H1 (cell line): Measurements from ENCODE around the gene TCERG1L. TPM values are rescaled to one million over a fixed set of nuclear protein-coding genes. Genes with fewer than 3 reads are reported as not detected.

Experiments
- CTCF ChIA-PET: fragments of 300-600 bp; sonication (Branson Sonifier 250); formaldehyde crosslinking; loops from one replicate; lab custom pipeline; 2021; ENCODE audit not compliant: partially characterized antibody; lab: Charles Lee
- POLR2A ChIA-PET: fragments of 300-600 bp; sonication (Branson Sonifier 250); formaldehyde crosslinking; loops from one replicate; lab custom pipeline; 2021; ENCODE audit warnings: inconsistent platforms; ENCODE audit not compliant: partially characterized antibody; lab: Charles Lee
- DNase-seq, 2 experiments: peaks; one replicate each; pipeline versions ENCODE4 v3.0.0 to v3.0.0-alpha.2; 2010 to 2022; ENCODE audit warnings: low spot score in 2 of 2, low read depth in 1 of 2, mixed read lengths in 1 of 2
- FAIRE-seq: peaks from 2 replicates; lab custom pipeline; 2011; peaks lifted over from hg19 to GRCh38; lab: Jason Lieb, UNC
- H2AFZ ChIP-seq: 2 replicates; pipeline ENCODE4 v1.8.1; 2012; ENCODE audit warnings: low read length, inconsistent platforms
- H2AK5ac ChIP-seq: 2 replicates; pipeline ENCODE4 v1.6.1; 2013; ENCODE audit warnings: low read depth, low read length
- H2BK120ac ChIP-seq: replicated peaks from 2 replicates; pipeline ENCODE3; 2013; ENCODE audit warnings: low read depth, low read length, inconsistent platforms
- H2BK12ac ChIP-seq: 2 replicates; pipeline ENCODE4 v1.6.1; 2013; ENCODE audit warnings: low read depth, low read length
- H2BK15ac ChIP-seq: 2 replicates; pipeline ENCODE4 v1.6.1; 2013; ENCODE audit warnings: low read length
- H2BK20ac ChIP-seq: 2 replicates; pipeline ENCODE4 v1.6.1; 2013; ENCODE audit warnings: low read length
- H2BK5ac ChIP-seq: 2 replicates; pipeline ENCODE4 v1.6.1; 2013; ENCODE audit warnings: low read depth, low read length
- H3K14ac ChIP-seq: 2 replicates; pipeline ENCODE4 v1.6.1; 2013; ENCODE audit warnings: inconsistent platforms; ENCODE audit not compliant: insufficient read length
- H3K18ac ChIP-seq: 2 replicates; pipeline ENCODE4 v1.6.1; 2013; ENCODE audit warnings: low read length; ENCODE audit errors: extremely low read depth
- H3K23ac ChIP-seq: 2 replicates; pipeline ENCODE4 v1.6.1; 2013; ENCODE audit warnings: inconsistent platforms; ENCODE audit not compliant: insufficient read length
- H3K23me2 ChIP-seq: 2 replicates; pipeline ENCODE4 v1.6.1; 2013; ENCODE audit warnings: low read depth, low read length
- H3K27ac ChIP-seq: 2 replicates; pipeline ENCODE4 v1.6.1; 2011; ENCODE audit warnings: low read depth, low read length, inconsistent platforms
- H3K27me3 ChIP-seq, 4 experiments: replicated peaks in 1 of 4; 1 replicate in 1 of 4; 2 replicates in 3 of 4; pipeline versions ENCODE4 v1.6.1 to v1.8.1; 2011 to 2013; ENCODE audit warnings: low read length in 3 of 4, mild to moderate bottlenecking in 3 of 4, inconsistent platforms in 2 of 4, mixed read lengths in 2 of 4, moderate library complexity in 1 of 4; ENCODE audit not compliant: control insufficient read depth in 3 of 4, insufficient read depth in 3 of 4; ENCODE audit errors: extremely low read depth in 1 of 4
- H3K36me3 ChIP-seq, 4 experiments: 2 replicates each; pipeline versions ENCODE4 v1.6.1 to v1.8.1; 2011 to 2013; ENCODE audit warnings: mild to moderate bottlenecking in 4 of 4, low read length in 3 of 4, moderate library complexity in 2 of 4, control low read depth in 1 of 4, inconsistent platforms in 1 of 4; ENCODE audit not compliant: insufficient read depth in 4 of 4, control insufficient read depth in 2 of 4
- H3K4ac ChIP-seq: replicated peaks from 2 replicates; pipeline ENCODE3; 2013; ENCODE audit warnings: low read length, low read depth, mixed read lengths, inconsistent platforms; ENCODE audit not compliant: insufficient read length
- H3K4me1 ChIP-seq, 4 experiments: replicated peaks in 1 of 4; 1 replicate in 1 of 4; 2 replicates in 3 of 4; pipeline versions ENCODE4 v1.6.1 to v1.8.1; 2011 to 2013; ENCODE audit warnings: low read length in 3 of 4, inconsistent platforms in 2 of 4, mixed read lengths in 1 of 4; ENCODE audit not compliant: insufficient read depth in 4 of 4, control insufficient read depth in 3 of 4
- H3K4me2 ChIP-seq, 2 experiments: 2 replicates each; pipeline versions ENCODE4 v1.6.1 to v1.8.1; 2011 to 2013; ENCODE audit warnings: low read depth in 2 of 2, low read length in 2 of 2, control low read depth in 1 of 2, inconsistent platforms in 1 of 2, mild to moderate bottlenecking in 1 of 2; ENCODE audit not compliant: insufficient read depth in 1 of 2
- H3K4me3 ChIP-seq, 4 experiments: fragments of 200-600, 300-600 bp in 1 of 4; sonication (generic), shearing (Covaris generic), sonication (Bioruptor Twin) in 1 of 4; 2 replicates each; pipeline versions ENCODE4 v1.5.1 to v1.8.1; 2011 to 2016; ENCODE audit warnings: low read length in 4 of 4, low read depth in 3 of 4, control low read depth in 2 of 4, inconsistent platforms in 2 of 4, mild to moderate bottlenecking in 2 of 4, mixed read lengths in 1 of 4, moderate library complexity in 1 of 4; ENCODE audit not compliant: insufficient read depth in 2 of 4; ENCODE audit errors: extremely low read depth in 1 of 4
- H3K56ac ChIP-seq: replicated peaks from 2 replicates; pipeline ENCODE3; 2013; ENCODE audit warnings: low read depth, mild to moderate bottlenecking, mixed read lengths, low read length, inconsistent platforms; ENCODE audit not compliant: insufficient read length
- H3K79me1 ChIP-seq: 2 replicates; pipeline ENCODE4 v1.6.1; 2013; ENCODE audit warnings: low read depth, low read length, control low read depth
- H3K79me2 ChIP-seq, 2 experiments: 2 replicates each; pipeline versions ENCODE4 v1.6.1 to v1.8.1; 2012 to 2013; ENCODE audit warnings: low read length in 2 of 2, mild to moderate bottlenecking in 2 of 2, inconsistent platforms in 1 of 2; ENCODE audit not compliant: insufficient read depth in 2 of 2, control insufficient read depth in 1 of 2
- H3K9ac ChIP-seq, 4 experiments: replicated peaks in 1 of 4; 1 replicate in 1 of 4; 2 replicates in 3 of 4; pipeline versions ENCODE4 v1.6.1 to v1.8.1; 2011 to 2013; ENCODE audit warnings: low read depth in 3 of 4, low read length in 3 of 4, control low read depth in 2 of 4, mild to moderate bottlenecking in 2 of 4, moderate library complexity in 2 of 4, inconsistent platforms in 1 of 4; ENCODE audit errors: extremely low read depth in 1 of 4
- H3K9me3 ChIP-seq, 2 experiments: 2 replicates each; pipeline versions ENCODE4 v1.6.1 to v1.8.1; 2012 to 2013; ENCODE audit warnings: mild to moderate bottlenecking in 2 of 2, moderate library complexity in 2 of 2, control low read depth in 1 of 2, inconsistent platforms in 1 of 2, low read depth in 1 of 2, low read length in 1 of 2, mixed read lengths in 1 of 2; ENCODE audit not compliant: insufficient read depth in 2 of 2
- H4K20me1 ChIP-seq, 2 experiments: replicated peaks in 1 of 2; 2 replicates each; pipeline versions ENCODE3 to v1.8.1; 2011 to 2013; ENCODE audit warnings: inconsistent platforms in 2 of 2, low read length in 2 of 2, mild to moderate bottlenecking in 1 of 2; ENCODE audit not compliant: insufficient read depth in 2 of 2, control insufficient read depth in 1 of 2
- H4K5ac ChIP-seq: 2 replicates; pipeline ENCODE4 v1.6.1; 2013; ENCODE audit warnings: low read length, low read depth, mixed read lengths, inconsistent platforms; ENCODE audit not compliant: insufficient read length
- H4K8ac ChIP-seq: 2 replicates; pipeline ENCODE4 v1.8.0; 2013; ENCODE audit warnings: mild to moderate bottlenecking, moderate library complexity, low read length, inconsistent platforms; ENCODE audit not compliant: insufficient read depth; ENCODE audit errors: extremely low read depth
- H4K91ac ChIP-seq: replicated peaks from 2 replicates; pipeline ENCODE3; 2013; ENCODE audit warnings: low read length, mixed read lengths, inconsistent platforms; ENCODE audit not compliant: insufficient read length
- BACH1 ChIP-seq: IDR thresholded peaks from 2 replicates; pipeline ENCODE4 v1.6.1; 2012; ENCODE audit warnings: low read length, improper control_type of control experiment
- MAFK ChIP-seq: IDR thresholded peaks from 2 replicates; pipeline ENCODE4 v1.6.1; 2012; ENCODE audit warnings: low read depth, mild to moderate bottlenecking, improper control_type of control experiment, low read length
- TAF7 ChIP-seq: optimal IDR thresholded peaks from 2 replicates; pipeline ENCODE3; 2011; ENCODE audit warnings: low read depth, mild to moderate bottlenecking, inconsistent platforms, low read length, moderate library complexity, borderline replicate concordance
- TCF12 ChIP-seq: IDR thresholded peaks from 2 replicates; pipeline ENCODE4 v1.6.1; 2011; ENCODE audit warnings: low read depth, mild to moderate bottlenecking, low read length
- WGBS, 2 experiments: shearing (Covaris generic) in 1 of 2; methylation state at CpG; one replicate each; pipeline versions ENCODE4 v1.1.6 to v1.1.7; 2013 to 2015; ENCODE audit warnings: low lambda C conversion rate in 2 of 2, mixed read lengths in 2 of 2, inconsistent platforms in 1 of 2, low coverage in 1 of 2, missing lambda C conversion rate in 1 of 2; ENCODE audit not compliant: insufficient replicate concordance in 2 of 2, insufficient coverage in 1 of 2, insufficient read length in 1 of 2; ENCODE audit errors: extremely low coverage in 1 of 2, missing lambda C conversion rate in 1 of 2; 5-methylcytosine and 5-hydroxymethylcytosine counted together
- polyA plus RNA-seq, 7 experiments: library from polyadenylated mRNA; depleted of rRNA in 3 of 7; stranded (reverse) in 5 of 7; unstranded in 2 of 7; fragments of >200 nt in 5 of 7; fragments of 200-250 nt in 2 of 7; gene quantifications; 1 replicate in 5 of 7; 2 replicates in 1 of 7; 4 replicates in 1 of 7; pipeline versions ENCODE4 v1.2.1 to v1.2.3, GENCODE V29; 2011 to 2013; ENCODE audit warnings: missing spikeins in 2 of 7, mixed read lengths in 2 of 7
- total RNA-seq: library from RNA; stranded (reverse); fragmentation: NEBNext Ultra II Directional; extraction: Animal tissue kit (Norgen Biotek cat#: 25700); gene quantifications from 2 replicates; pipeline ENCODE4 v1.2.1, GENCODE V29; 2021
- TF ChIP-seq, protein P1 (sequence below): IDR thresholded peaks from 2 replicates; pipeline ENCODE4 v1.6.1; 2011; ENCODE audit warnings: low read depth, mild to moderate bottlenecking, low read length; ENCODE audit not compliant: insufficient read depth

TCERG1L gene
- total and polyA plus RNA-seq, 2 of the 8 experiments (the other 6 are each of a cell fraction or from before 2014, with no cell fraction given) = 3.9 to 6.9 TPM

DNA sequence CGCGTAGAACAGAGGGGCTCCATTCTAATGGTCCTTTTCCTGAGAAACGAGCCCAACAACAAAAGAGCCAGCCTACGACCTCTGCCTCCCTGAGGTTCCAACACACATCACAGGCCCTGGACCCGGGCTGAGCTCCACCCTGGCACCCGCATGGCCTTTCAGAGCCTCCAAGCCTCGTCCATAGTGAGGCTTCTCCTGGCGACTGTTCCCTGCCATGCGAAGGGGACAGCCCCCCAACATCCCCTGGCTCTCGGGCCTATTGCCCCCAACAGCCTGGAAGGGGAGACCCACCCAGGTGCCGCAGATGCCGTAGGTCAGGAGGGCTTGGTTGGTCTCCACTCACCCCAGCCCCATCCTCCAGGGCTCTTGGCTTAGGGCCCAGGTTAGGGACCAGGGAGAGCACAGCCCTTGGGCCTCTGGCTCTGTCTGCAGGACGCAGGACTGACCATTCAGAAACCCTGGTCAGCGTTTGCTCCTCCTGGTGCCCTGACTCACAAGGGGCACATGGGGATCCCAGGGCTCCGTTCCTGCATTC lies 91.5 kb downstream of the TCERG1L start:
- H3K9me3 ChIP-seq = no peaks in the 10 kb centered on the region
- H2BK15ac ChIP-seq = no peak overlapping the region
- H3K18ac ChIP-seq = no peak overlapping the region
- no peak overlapping the region for H2BK120ac ChIP-seq
- H3K14ac ChIP-seq = no peak overlapping the region
- H3K9ac ChIP-seq = no peak overlapping the region
- no peak for TF ChIP-seq TAF7
- TF ChIP-seq TCF12 = no peak
- no peak for TF ChIP-seq MAFK
- TF ChIP-seq, protein P1, sequence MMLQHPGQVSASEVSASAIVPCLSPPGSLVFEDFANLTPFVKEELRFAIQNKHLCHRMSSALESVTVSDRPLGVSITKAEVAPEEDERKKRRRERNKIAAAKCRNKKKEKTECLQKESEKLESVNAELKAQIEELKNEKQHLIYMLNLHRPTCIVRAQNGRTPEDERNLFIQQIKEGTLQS = no peak
- no peak for TF ChIP-seq BACH1
- H2AK5ac ChIP-seq = no peak overlapping the region
- H3K27me3 ChIP-seq = no peaks in the 10 kb centered on the region
- H3K4me2 ChIP-seq = no peak overlapping the region
- no peak overlapping the region for H4K5ac ChIP-seq
- H3K23me2 ChIP-seq = no peaks in the 10 kb centered on the region
- H2BK5ac ChIP-seq = no peak overlapping the region
- H3K79me1 ChIP-seq = no peaks in the 10 kb centered on the region
- no peak overlapping the region for H2AFZ ChIP-seq
- no peak overlapping the region for H2BK20ac ChIP-seq
- ChIA-PET CTCF (interaction anchor here (0.6 kb wide), 1 partner anchor 10 kb away, joined by 3 read pairs; no protein-coding TSS in a partner anchor), POLR2A (no interaction called here)
- H3K27ac ChIP-seq = no peak overlapping the region
- H2BK12ac ChIP-seq = no peak overlapping the region
- H3K4ac ChIP-seq = no peak overlapping the region
- H3K36me3 ChIP-seq = no peaks in the 10 kb centered on the region
- 90% methylated on average over 15 of the region's 15 CpGs; no CpG with 5 or more reads in 1 of the 2 experiments for WGBS, 2 experiments
- H4K91ac ChIP-seq = no peak overlapping the region
- no peak overlapping the region for H3K4me3 ChIP-seq
- H3K23ac ChIP-seq = no peak overlapping the region
- DNase-seq (no peak), FAIRE-seq (no peak)
- H3K56ac ChIP-seq = no peak overlapping the region
- no peaks in the 10 kb centered on the region; a peak in 1 of 7 replicates for H3K4me1 ChIP-seq
- H4K20me1 ChIP-seq = peaks cover 0 to 2% of the 10 kb centered on the region in 2 experiments
- no peak overlapping the region for H4K8ac ChIP-seq
- no peaks in the 10 kb centered on the region for H3K79me2 ChIP-seq
